Natural killer cell (primary cell): ENCODE results near the gene TAF1. TPM values are rescaled to one million over a fixed set of nuclear protein-coding genes. Genes with fewer than 3 reads are reported as not detected.
"Not testable (repeated sequence)": the region's sequence is repeated elsewhere in the genome, so short reads cannot be mapped to it uniquely, and the experiment has no call there.

Experiments used
- ATAC-seq, 3 donors: fragments of 150-1000 bp in 2 of 3; fragments of 200-7000 bp in 1 of 3; cut with Tn5 transposase; 1 replicate in 1 of 3; 2 replicates in 2 of 3; pipeline ENCODE4 v1.10.0; 2021; ENCODE audit warnings: mild to moderate bottlenecking in 2 of 3, moderate library complexity in 2 of 3
- DNase-seq, 2 donors: peaks; one replicate each; pipeline versions ENCODE4 v3.0.0 to v3.0.0-alpha.2; 2013 to 2021; ENCODE audit warnings: mixed read lengths in 1 of 2
- H3K27ac ChIP-seq: one replicate; pipeline ENCODE4 v1.5.1; 2013; ENCODE audit warnings: mild to moderate bottlenecking, low read length
- H3K27me3 ChIP-seq: one replicate; pipeline ENCODE4 v1.6.1; 2013; ENCODE audit warnings: low read length; ENCODE audit not compliant: control insufficient read depth, insufficient read depth
- H3K36me3 ChIP-seq: one replicate; pipeline ENCODE4 v1.6.1; 2013; ENCODE audit warnings: low read length; ENCODE audit not compliant: control insufficient read depth, insufficient read depth
- H3K4me1 ChIP-seq: one replicate; pipeline ENCODE4 v1.6.1; 2013; ENCODE audit warnings: low read length; ENCODE audit not compliant: control insufficient read depth, insufficient read depth
- H3K4me3 ChIP-seq: one replicate; pipeline ENCODE4 v1.5.1; 2013; ENCODE audit warnings: low read length
- H3K9me3 ChIP-seq: one replicate; pipeline ENCODE4 v1.6.1; 2013; ENCODE audit warnings: low read length; ENCODE audit not compliant: control insufficient read depth, insufficient read depth
- H3K27ac Mint-ChIP-seq, 2 donors: one replicate each; pipeline ENCODE4 v1.8.0; 2022; ENCODE audit warnings: mild to moderate bottlenecking in 2 of 2, mixed read lengths in 2 of 2, moderate library complexity in 1 of 2
- H3K27me3 Mint-ChIP-seq, 2 donors: one replicate each; pipeline ENCODE4 v1.8.0; 2022; ENCODE audit warnings: low read depth in 2 of 2, mixed read lengths in 2 of 2
- H3K36me3 Mint-ChIP-seq: one replicate; pipeline ENCODE4 v1.8.0; 2022; ENCODE audit warnings: mixed read lengths
- H3K4me1 Mint-ChIP-seq, 2 donors: one replicate each; pipeline ENCODE4 v1.8.0; 2022; ENCODE audit warnings: mixed read lengths in 2 of 2
- H3K4me3 Mint-ChIP-seq: one replicate; pipeline ENCODE4 v1.8.0; 2022; ENCODE audit warnings: mild to moderate bottlenecking, moderate library complexity, mixed read lengths
- H3K9me3 Mint-ChIP-seq, 2 donors: one replicate each; pipeline ENCODE4 v1.8.0; 2022; ENCODE audit warnings: mixed read lengths in 2 of 2
- CTCF ChIP-seq: fragments of 200-600 bp; IDR thresholded peaks from one replicate; pipeline ENCODE4 v1.8.0; 2022; ENCODE audit warnings: antibody characterized with exemption
- WGBS: methylation state at CpG from one replicate; pipeline ENCODE4 v1.1.7; 2013; ENCODE audit warnings: missing lambda C conversion rate; ENCODE audit not compliant: insufficient coverage; 5-methylcytosine and 5-hydroxymethylcytosine counted together
- intact Hi-C: fragments of 100-400 bp; cut with micrococcal nuclease; formaldehyde crosslinking; loops from one replicate; pipeline ENCODE4 v1.14.2; 2022
- total RNA-seq, 4 donors: library from RNA; stranded (reverse); fragments of 120-200 nt in 1 of 4; gene quantifications; one replicate each; pipeline versions ENCODE4 v1.2.3 to v1.2.4, GENCODE V29; 2013 to 2022

Gene TAF1
- total RNA-seq, 3 donors from 2014 or later (not counting 1 experiment from before 2014, with no cell fraction given), result 89.5 to 94.5 (median 94.2) TPM

- no peak for TF ChIP-seq CTCF
- Histone ChIP-seq H3K4me3 (no peak overlapping the region), H3K27me3 (no peaks in the 10 kb centered on the region), H3K4me1 (no peaks in the 10 kb centered on the region), H3K36me3 (peaks cover under 1% of the 10 kb centered on the region), H3K27ac (no peak overlapping the region), H3K9me3 (no peaks in the 10 kb centered on the region)
- 70% methylated on average over 2 of the region's 3 CpGs for WGBS
- DNase-seq (no peak), ATAC-seq (no peak)
- no peaks in the 10 kb centered on the region for H3K27me3 Mint-ChIP-seq
- intact Hi-C loops, result no loop called here
- H3K4me1 Mint-ChIP-seq, result peaks cover 0 to 5% of the 10 kb centered on the region in 2 donors
- no peaks in the 10 kb centered on the region for H3K36me3 Mint-ChIP-seq
- no peaks in the 10 kb centered on the region for H3K9me3 Mint-ChIP-seq
- peak overlapping the region in 1 of 2 donors; percentile 80 for H3K27ac Mint-ChIP-seq
- H3K4me3 Mint-ChIP-seq, result no peak overlapping the region
Observed at GRCh38 chrX:71439896-71440295, 73.7 kb downstream of the TAF1 start.

DNA sequence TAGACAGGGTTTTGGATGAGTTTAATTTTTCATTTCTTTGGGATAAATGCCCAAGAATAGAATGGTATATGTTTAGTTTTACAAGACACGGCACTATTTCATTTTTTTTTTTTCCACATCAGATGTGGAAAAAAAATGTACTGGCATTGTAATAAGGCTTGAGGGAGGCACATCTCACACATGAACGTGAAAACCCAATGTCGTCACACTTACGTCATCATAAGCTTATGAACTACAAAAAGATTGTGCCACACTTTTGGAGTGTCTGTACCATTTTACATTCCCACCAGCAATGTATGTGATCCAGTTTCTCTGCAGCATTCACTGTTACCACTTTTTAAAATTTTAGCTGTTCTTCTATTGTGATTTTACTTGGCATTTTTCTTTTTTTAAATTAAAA is 74.2 kb downstream of the TAF1 start:
- H3K4me1 Mint-ChIP-seq, result peaks cover 0 to 5% of the 10 kb centered on the region in 2 donors
- H3K27ac Mint-ChIP-seq, result peak overlapping the region in 1 of 2 donors; percentile 80

DNA sequence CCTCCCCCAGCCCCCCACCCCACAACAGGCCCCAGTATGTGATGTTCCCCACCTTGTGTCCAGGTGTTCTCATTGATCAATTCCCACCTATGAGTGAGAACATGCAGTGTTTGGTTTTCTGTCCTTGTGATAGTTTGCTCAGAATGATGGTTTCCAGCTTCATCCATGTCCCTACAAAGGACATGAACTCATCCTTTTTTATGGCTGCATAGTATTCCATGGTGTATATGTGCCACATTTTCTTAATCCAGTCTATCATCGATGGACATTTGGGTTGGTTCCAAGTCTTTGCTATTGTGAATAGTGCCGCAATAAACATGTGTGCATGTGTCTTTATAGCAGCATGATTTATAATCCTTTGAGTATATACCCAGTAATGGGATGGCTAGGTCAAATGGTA is 75.7 kb downstream of the TAF1 start:
- H3K4me3 Mint-ChIP-seq, H3K9me3 ChIP-seq, H3K4me1 Mint-ChIP-seq, H3K27me3 Mint-ChIP-seq, H3K27ac ChIP-seq, H3K9me3 Mint-ChIP-seq, intact Hi-C loops, H3K4me1 ChIP-seq, ATAC-seq, H3K36me3 Mint-ChIP-seq, H3K27ac Mint-ChIP-seq, H3K27me3 ChIP-seq, DNase-seq, H3K36me3 ChIP-seq, H3K4me3 ChIP-seq: not testable (repeated sequence)
- no CpG with 5 or more reads among the region's 2 CpGs for WGBS

More for the DNA sequence above, 74.2 kb downstream of the TAF1 start:
- ATAC-seq (peak in 2 of 3 donors; percentile 35 to 67), DNase-seq (no peak)
- Mint-ChIP-seq H3K27me3 (no peaks in the 10 kb centered on the region), H3K36me3 (no peaks in the 10 kb centered on the region), H3K9me3 (no peaks in the 10 kb centered on the region), H3K4me3 (no peak overlapping the region)
- no peaks in the 10 kb centered on the region for H3K4me1 ChIP-seq
- H3K36me3 ChIP-seq, result no peaks in the 10 kb centered on the region
- intact Hi-C loops, result no loop called here
- no peaks in the 10 kb centered on the region for H3K27me3 ChIP-seq
- no peak for TF ChIP-seq CTCF
- no peak overlapping the region for H3K4me3 ChIP-seq
- H3K27ac ChIP-seq, result no peak overlapping the region
- WGBS, result 74% methylated on average over 3 of the region's 4 CpGs
- H3K9me3 ChIP-seq, result no peaks in the 10 kb centered on the region

- intact Hi-C loops, result no loop called here
- Histone ChIP-seq H3K27ac (no peak overlapping the region), H3K4me1 (no peaks in the 10 kb centered on the region), H3K27me3 (no peaks in the 10 kb centered on the region), H3K36me3 (peaks cover 22% of the 10 kb centered on the region), H3K4me3 (no peak overlapping the region), H3K9me3 (no peaks in the 10 kb centered on the region)
- Mint-ChIP-seq H3K4me1 (no peaks in the 10 kb centered on the region), H3K4me3 (no peak overlapping the region), H3K36me3 (no peaks in the 10 kb centered on the region), H3K9me3 (no peaks in the 10 kb centered on the region), H3K27ac (no peak overlapping the region), H3K27me3 (no peaks in the 10 kb centered on the region)
- WGBS, result no CpG with 5 or more reads among the region's 2 CpGs
- ATAC-seq (no peak), DNase-seq (no peak)
- TF ChIP-seq CTCF, result no peak
Observed at GRCh38 chrX:71450433-71451106, 84.4 kb downstream of the TAF1 start.

- DNase-seq, ATAC-seq, H3K27ac ChIP-seq, H3K9me3 ChIP-seq, intact Hi-C loops, H3K27me3 Mint-ChIP-seq, H3K27me3 ChIP-seq, H3K36me3 Mint-ChIP-seq, H3K4me1 ChIP-seq, H3K9me3 Mint-ChIP-seq, H3K4me3 Mint-ChIP-seq, H3K4me1 Mint-ChIP-seq, H3K27ac Mint-ChIP-seq, H3K4me3 ChIP-seq: not testable (repeated sequence)
- WGBS, result no CpG with 5 or more reads among the region's 6 CpGs
- H3K36me3 ChIP-seq, result peaks cover 29% of the 10 kb centered on the region
Observed at GRCh38 chrX:71451518-71451917, 85.4 kb downstream of the TAF1 start.
